Activated CD8-positive, alpha-beta memory T cell treated with anti-CD3 and anti-CD28 coated beads, Interleukin-2, amount 50 U/mL, for 1 hour (primary cell): Measurements from ENCODE around the gene REEP2.
"Not testable (repeated sequence)": the region's sequence is repeated elsewhere in the genome, so short reads cannot be mapped to it uniquely, and the experiment has no call there.

Experiments used
- DNase-seq: peaks from one replicate; pipeline ENCODE4 v3.0.0-alpha.2; 2020; ENCODE audit errors: extremely low read depth

Gene REEP2

GRCh38 chr5:138438724-138439476 is at the start of gene REEP2:
Gene REEP2 (plus strand): TSS chr5:138439057. CDS start chr5:138439209, 152 bp downstream.
- no peak for DNase-seq

DNA sequence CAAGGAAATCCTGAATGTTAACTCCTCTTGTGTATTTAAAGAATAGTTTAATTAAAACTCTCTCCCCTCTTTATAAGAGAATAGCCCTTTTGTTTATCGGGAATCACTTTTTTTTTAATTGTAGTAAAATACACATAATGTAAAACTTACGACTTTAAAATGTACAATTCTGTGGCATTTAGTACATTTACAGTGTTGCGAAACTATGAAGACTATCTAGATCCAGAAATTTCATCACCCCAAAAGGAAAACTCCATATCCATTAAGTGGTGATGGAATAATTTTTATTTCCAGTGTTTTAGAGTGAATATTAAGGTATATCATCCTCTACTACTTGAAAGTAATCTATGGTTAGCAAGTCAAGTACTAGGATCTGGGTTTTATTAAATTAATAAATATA is 49.5 kb upstream of the REEP2 start:
- DNase-seq = no peak

GRCh38 chr5:138389911-138390310 is 48.9 kb upstream of the REEP2 start:
- not testable (repeated sequence) for DNase-seq

DNA sequence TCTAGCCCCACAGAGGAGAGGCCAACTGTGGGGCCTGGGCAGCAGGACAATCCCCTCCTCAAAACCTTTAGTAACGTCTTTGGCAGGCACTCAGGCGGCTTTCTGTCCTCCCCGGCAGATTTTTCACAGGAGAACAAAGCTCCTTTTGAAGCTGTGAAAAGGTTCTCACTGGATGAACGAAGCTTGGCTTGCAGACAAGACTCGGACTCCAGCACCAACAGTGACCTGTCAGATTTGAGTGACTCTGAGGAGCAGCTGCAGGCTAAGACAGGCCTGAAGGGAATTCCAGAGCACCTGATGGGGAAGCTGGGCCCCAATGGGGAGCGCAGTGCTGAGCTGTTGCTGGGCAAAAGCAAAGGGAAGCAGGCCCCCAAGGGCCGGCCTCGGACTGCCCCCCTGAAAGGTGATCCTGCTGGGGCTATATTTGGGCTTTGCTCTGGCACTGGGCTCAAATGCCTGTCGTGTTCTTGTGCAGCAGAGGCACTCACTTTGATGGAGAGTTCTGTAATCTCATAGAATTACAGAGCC is 46.9 kb upstream of the REEP2 start:
- DNase-seq = no peak

DNA sequence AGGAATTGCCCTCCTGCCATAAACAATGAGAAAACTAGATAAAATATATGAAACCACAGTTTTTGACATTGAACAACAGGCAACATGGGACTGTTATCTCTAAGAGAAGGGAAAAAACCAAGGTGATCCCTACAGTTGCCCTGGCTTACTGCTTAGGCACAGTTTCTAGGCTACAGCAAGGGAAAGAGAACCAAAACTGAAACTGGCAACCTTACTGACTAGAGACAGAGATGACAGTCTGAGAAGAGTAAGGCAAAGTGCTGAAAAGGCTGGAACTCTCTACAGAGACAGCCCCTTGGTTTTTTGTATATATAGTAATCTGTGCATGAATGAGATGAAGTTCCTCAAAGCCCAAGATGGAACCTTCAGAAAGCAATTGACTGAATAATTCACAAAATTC is 36.2 kb upstream of the REEP2 start:
- DNase-seq = no peak

DNA sequence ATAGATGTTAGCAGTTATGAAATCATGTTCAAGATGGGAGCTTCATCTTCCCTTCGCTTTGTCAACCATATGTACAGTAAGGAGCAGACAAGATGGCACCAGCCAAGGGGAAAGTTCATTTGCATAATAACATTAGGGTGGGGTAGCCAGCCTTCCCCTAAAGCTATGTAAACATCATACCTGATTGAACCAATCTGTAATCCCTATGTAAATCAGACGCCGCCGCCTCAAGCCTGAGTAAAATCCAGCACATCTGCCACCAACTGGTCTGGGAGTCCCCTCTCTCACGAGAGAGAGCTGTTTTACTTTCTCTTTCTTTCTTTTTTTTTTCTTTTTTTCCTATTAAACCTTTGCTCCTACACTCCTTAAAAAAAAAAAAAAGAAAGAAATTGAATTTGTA is 30.8 kb upstream of the REEP2 start:
- DNase-seq = no peak

GRCh38 chr5:138410996-138411640 is 27.7 kb upstream of the REEP2 start:
- not testable (repeated sequence) for DNase-seq

GRCh38 chr5:138418444-138418843 is 20.4 kb upstream of the REEP2 start:
- no peak for DNase-seq

DNA sequence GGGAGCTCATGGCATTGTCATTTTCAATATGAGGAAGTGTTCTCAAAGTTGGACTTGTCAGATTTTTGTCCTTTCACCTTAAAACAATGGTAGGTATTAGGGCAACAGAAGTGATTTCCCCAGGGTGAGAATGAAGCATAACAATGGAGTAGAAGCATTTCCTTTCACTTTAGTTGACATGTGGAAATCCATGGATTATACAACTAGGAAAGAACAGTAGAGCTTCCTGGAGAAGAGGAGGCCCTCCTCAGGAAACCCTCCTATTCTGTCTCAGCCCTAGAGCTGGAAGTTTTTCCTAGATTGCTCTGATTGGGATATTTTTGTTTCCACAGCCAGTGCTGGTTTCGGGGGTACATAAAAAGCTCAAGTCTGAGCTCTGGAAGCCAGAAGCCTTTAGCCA is 13.8 kb upstream of the REEP2 start:
- no peak for DNase-seq

GRCh38 chr5:138435943-138436342 is 2.9 kb upstream of the REEP2 start:
- no peak for DNase-seq

DNA sequence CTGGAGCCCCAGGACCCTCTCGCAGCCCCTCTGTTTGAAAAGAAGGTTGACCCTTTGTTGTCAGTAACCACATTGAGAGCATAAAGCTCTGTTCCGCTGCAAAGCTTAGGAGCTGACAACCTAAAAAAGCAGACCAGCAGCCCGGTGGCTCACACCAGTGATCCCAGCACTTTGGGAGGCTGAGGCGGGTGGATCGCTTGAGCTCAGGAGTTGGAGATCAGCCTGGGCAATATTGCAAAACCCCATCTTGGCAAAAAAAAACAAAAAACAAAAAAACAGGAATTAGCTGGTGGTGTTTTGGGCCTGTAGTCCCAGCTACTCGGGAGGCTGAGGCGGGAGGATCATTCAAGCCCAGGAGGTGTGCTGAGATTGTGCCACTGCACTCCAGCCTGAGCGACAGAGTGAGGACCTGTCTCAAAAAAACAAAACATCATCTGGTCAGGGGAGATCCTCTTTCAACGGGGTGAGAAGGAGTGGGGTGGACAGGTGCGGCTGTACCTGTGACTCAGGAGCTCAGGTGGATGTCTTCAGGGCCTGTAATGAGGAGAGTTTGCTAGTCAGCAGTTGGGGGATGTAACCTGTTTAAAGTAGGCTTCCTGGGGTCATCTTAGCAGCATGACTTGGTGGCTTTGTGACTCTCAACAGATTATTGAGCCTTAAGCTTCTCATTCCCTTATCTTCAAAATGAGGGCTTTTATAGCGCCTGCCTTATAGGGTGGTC is 694 bp upstream of the REEP2 start:
- DNase-seq = no peak

DNA sequence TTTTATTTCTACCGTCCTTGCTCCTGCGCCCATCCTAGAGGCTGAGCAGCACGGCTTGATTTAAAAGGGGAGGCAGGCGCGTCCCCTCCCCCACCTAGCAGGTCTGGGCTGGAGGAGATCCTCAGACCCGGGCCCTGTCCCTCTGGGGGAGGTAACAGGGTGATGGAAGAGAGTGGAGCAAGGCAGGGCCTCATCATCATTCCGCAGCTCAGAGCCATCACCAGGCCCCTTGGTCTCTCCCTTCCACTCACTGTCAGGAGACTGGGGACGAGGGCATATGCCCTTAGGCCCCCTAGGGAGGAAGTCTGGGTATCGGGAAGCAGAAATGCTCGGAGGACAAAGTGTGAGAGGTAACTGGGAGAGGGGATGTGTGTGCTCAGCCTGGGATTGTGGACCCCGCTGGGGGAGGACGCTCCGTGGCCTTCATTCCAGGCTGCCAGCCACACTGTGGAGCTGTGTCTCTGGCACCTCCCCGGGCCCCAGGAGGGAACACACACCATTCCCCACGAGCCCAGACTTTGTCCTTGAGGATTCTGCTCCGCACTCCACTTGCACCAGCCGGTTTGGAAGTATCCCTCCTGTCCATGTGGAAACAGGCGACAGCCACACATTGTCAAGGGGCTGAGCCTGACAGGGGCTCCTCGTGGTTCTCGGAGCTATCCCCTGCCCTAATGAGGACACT is 761 bp downstream of the REEP2 start:
- DNase-seq = no peak

DNA sequence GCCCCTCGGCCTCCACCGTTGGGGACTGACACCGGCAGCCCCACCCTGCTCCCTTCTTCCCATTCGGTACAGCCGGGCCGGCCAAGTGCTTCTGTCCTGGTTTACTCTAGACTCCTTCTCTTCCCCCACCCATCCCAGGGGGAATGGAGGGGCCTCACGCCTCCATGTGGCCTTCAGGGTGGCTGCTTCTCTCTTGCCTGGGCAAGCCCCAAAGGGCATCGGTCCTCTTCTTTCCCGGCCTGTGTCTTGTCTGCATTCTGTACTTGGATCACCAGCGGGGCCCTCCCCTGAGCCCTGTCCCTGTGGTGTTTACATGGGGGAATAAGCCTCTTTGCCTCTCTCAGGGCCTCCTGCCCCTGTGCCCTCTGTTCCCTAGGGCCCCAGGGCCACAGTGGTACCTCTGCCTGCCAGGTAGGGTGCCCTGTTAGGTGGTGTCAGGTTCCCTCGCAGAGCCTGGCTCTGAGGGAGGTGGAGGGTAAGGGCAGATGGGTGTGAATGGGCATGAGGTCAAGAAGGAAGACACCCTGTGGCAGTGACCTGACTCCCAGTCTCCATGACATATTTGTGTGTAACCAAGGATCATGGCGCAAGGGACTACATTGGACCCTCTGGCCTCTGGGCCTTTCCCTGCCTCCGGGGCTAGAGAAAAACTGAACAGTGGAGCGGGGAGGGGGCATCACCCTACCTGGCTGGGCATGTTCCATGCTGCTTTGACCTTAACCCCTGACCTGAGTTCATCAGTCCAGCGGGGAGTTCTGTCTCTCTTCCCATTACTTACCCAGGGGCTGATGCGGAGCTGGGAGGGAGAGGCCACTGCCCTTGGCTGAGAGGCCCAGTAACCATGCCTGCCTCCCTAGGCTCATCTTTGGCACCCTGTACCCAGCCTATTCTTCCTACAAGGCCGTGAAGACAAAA is 1.6 kb downstream of the REEP2 start:
- no peak for DNase-seq

DNA sequence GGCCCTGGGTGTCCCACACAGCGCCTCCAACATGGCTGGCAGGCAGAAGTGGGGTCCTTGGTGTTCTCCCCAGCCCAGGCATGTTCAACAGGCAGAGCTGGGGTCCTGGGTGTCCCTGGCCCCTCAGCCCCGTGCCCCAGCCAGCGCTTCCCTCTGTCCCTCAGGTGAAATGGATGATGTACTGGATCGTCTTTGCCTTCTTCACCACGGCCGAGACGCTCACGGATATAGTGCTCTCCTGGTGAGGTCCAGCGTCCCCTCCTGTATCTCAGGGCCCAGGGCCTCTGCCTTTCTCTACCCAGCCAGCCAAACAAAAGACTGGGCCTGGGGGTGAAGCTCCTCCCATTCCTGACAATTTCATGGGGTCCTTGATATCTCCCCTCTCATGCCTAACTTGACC is 2.4 kb downstream of the REEP2 start:
- no peak for DNase-seq

DNA sequence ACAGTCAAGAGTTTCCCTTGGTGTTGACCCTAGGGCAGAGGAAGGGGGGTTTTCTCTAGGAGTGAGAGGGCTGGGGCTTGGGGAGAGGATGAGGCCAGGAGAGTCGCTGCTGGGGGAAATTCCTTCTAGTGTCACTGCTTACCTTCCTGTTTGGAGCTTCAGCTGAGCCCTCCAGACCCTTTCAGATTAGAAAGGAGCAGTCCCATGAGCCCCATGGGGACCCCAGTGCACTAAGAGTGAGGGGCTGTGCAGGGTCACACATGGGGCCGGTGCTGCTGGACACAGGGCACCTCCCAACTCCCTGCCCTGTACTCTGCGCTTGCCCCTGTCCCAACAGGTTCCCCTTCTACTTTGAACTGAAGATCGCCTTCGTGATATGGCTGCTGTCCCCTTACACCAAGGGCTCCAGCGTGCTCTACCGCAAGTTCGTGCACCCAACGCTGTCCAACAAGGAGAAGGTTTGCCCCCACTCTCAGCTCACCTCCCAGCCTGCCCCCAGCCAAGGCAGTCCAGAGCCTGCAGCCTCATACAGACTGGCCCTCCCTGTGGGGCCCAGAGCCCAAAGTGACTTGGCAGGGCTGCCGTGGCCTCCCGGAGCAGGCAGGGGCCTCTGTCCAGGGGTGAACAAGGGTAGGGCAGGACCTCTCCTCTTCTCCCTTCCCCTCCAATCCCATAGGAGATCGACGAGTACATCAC is 5.4 kb downstream of the REEP2 start:
- DNase-seq = no peak

DNA sequence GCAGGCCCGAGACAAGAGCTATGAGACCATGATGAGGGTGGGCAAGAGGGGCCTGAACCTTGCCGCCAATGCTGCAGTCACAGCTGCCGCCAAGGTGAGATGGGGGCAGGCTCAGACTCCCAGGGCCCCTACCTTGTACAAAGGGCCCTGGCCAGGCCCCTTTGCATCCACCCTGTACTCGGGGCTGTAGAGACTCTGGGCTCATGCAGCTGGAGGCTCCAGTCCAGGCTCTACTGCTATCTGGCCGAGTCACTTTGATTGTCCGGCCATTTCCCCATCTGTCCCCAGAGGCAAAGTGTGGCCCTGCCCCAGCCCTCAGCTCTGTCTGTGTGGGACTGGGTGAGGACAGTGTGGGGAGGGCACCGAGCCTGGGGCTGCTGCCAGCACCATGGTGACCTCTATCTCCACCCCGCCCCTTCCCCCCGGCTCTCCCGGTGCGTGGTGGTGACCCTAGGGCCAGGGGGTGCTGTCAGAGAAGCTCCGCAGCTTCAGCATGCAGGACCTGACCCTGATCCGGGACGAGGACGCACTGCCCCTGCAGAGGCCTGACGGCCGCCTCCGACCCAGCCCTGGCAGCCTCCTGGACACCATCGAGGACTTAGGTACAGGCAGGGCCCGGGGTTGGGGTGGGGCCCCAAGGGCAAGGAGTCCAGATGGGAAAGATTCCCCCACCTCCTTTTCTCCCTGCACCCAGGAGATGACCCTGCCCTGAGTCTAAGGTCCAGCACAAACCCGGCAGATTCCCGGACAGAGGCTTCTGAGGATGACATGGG is 6.1 kb downstream of the REEP2 start:
- no peak for DNase-seq

DNA sequence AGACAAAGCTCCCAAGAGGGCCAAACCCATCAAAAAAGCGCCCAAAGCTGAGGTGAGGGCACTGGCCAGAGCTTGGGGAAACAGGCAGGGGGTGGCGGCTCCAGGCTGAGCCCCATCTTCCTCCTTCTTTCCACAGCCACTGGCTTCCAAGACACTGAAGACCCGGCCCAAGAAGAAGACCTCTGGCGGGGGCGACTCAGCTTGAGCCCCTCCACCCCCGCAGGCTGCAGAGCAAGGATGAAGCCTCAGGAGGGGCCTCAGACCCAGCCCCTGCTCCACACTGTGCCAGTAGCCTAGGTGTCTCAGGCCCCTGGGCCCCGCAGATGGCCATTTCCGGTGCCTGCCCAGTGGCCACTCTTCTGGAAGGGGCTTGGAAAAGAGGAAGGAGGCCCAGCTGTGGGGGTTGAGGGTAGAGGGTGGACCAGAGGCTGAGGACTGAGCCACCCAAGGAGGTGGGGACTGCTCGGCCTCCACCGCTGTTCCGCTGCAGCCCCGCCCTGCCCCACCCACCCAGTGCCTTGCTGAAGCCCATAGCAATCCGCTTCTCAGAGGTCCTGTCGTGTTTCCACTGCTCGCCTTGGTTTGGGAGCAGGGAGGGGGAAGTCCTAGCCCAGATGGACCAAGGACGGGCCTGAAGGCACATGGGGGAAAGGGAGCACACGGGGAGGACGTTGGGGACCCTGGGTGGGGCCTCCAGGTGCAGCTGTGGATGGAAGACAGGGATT is 6.9 kb downstream of the REEP2 start:
- DNase-seq = no peak

- no peak for DNase-seq
Observed at GRCh38 chr5:138448070-138448469, 9.2 kb downstream of the REEP2 start.
